ENCODE results near the gene MASP1.
"Not testable (repeated sequence)": the region's sequence is repeated elsewhere in the genome, so short reads cannot be mapped to it uniquely, and the experiment has no call there.

Gene MASP1

GRCh38 chr3:187212196-187212545 lies 79.4 kb downstream of the MASP1 start:
- Mint-ChIP-seq H3K4me1 (ENCODE audit: low read depth) (no peaks in the 10 kb centered on the region), H3K9me3 (no peaks in the 10 kb centered on the region), H3K27me3 (no peaks in the 10 kb centered on the region), H3K27ac (no peak overlapping the region), H3K4me3 (no peak overlapping the region), H3K36me3 (ENCODE audit: low read depth) (no peaks in the 10 kb centered on the region)
- intact Hi-C loops (cut with micrococcal nuclease): no loop called here

GRCh38 chr3:187211532-187212195 lies 79.9 kb downstream of the MASP1 start:
- intact Hi-C loops (cut with micrococcal nuclease): no loop called here
- no peaks in the 10 kb centered on the region for H3K27me3 Mint-ChIP-seq

GRCh38 chr3:187210545-187211327 lies 80.8 kb downstream of the MASP1 start:
- Mint-ChIP-seq H3K9me3 (no peaks in the 10 kb centered on the region), H3K4me3 (no peak overlapping the region), H3K27me3 (no peaks in the 10 kb centered on the region), H3K27ac (no peak overlapping the region), H3K4me1 (ENCODE audit: low read depth) (no peaks in the 10 kb centered on the region), H3K36me3 (ENCODE audit: low read depth) (no peaks in the 10 kb centered on the region)
- intact Hi-C loops (cut with micrococcal nuclease): no loop called here

More at GRCh38 chr3:187211532-187212195, 79.9 kb downstream of the MASP1 start:
- no peaks in the 10 kb centered on the region for H3K4me1 Mint-ChIP-seq (ENCODE audit: low read depth)
- no peak overlapping the region for H3K4me3 Mint-ChIP-seq
- no peaks in the 10 kb centered on the region for H3K36me3 Mint-ChIP-seq (ENCODE audit: low read depth)
- H3K27ac Mint-ChIP-seq: no peak overlapping the region
- H3K9me3 Mint-ChIP-seq: no peaks in the 10 kb centered on the region

- Mint-ChIP-seq H3K27me3 (peaks cover 3% of the 10 kb centered on the region), H3K27ac (no peak overlapping the region), H3K9me3 (no peaks in the 10 kb centered on the region), H3K4me1 (ENCODE audit: low read depth) (no peaks in the 10 kb centered on the region), H3K4me3 (no peak overlapping the region), H3K36me3 (ENCODE audit: low read depth) (no peaks in the 10 kb centered on the region)
- intact Hi-C loops (cut with micrococcal nuclease): no loop called here
Observed at GRCh38 chr3:187210091-187210490, 81.4 kb downstream of the MASP1 start.

GRCh38 chr3:187209491-187209890 lies 82.0 kb downstream of the MASP1 start:
- peaks cover 6% of the 10 kb centered on the region for H3K27me3 Mint-ChIP-seq
- no peaks in the 10 kb centered on the region for H3K36me3 Mint-ChIP-seq (ENCODE audit: low read depth)
- H3K4me1 Mint-ChIP-seq (ENCODE audit: low read depth): no peaks in the 10 kb centered on the region
- H3K27ac Mint-ChIP-seq: no peak overlapping the region
- H3K4me3 Mint-ChIP-seq: no peak overlapping the region
- no peaks in the 10 kb centered on the region for H3K9me3 Mint-ChIP-seq
- intact Hi-C loops (cut with micrococcal nuclease): no loop called here

- H3K9me3 Mint-ChIP-seq: no peaks in the 10 kb centered on the region
- H3K27me3 Mint-ChIP-seq: peaks cover 8% of the 10 kb centered on the region
- H3K27ac Mint-ChIP-seq: no peak overlapping the region
- no peak overlapping the region for H3K4me3 Mint-ChIP-seq
- no peaks in the 10 kb centered on the region for H3K36me3 Mint-ChIP-seq (ENCODE audit: low read depth)
- intact Hi-C loops (cut with micrococcal nuclease): no loop called here
- no peaks in the 10 kb centered on the region for H3K4me1 Mint-ChIP-seq (ENCODE audit: low read depth)
Observed at GRCh38 chr3:187208159-187208558, 83.4 kb downstream of the MASP1 start.

GRCh38 chr3:187207624-187208023 lies 83.9 kb downstream of the MASP1 start:
- no peaks in the 10 kb centered on the region for H3K9me3 Mint-ChIP-seq
- H3K27me3 Mint-ChIP-seq: peaks cover 9% of the 10 kb centered on the region
- no peaks in the 10 kb centered on the region for H3K36me3 Mint-ChIP-seq (ENCODE audit: low read depth)
- no peaks in the 10 kb centered on the region for H3K4me1 Mint-ChIP-seq (ENCODE audit: low read depth)
- no peak overlapping the region for H3K27ac Mint-ChIP-seq
- intact Hi-C loops (cut with micrococcal nuclease): no loop called here
- no peak overlapping the region for H3K4me3 Mint-ChIP-seq

- no peaks in the 10 kb centered on the region for H3K9me3 Mint-ChIP-seq
- no peak overlapping the region for H3K4me3 Mint-ChIP-seq
- no peaks in the 10 kb centered on the region for H3K36me3 Mint-ChIP-seq (ENCODE audit: low read depth)
- intact Hi-C loops (cut with micrococcal nuclease): no loop called here
- peaks cover 10% of the 10 kb centered on the region for H3K27me3 Mint-ChIP-seq
- H3K27ac Mint-ChIP-seq: no peak overlapping the region
- H3K4me1 Mint-ChIP-seq (ENCODE audit: low read depth): no peaks in the 10 kb centered on the region
Observed at GRCh38 chr3:187207062-187207461, 84.5 kb downstream of the MASP1 start.

- no peaks in the 10 kb centered on the region for H3K9me3 Mint-ChIP-seq
- intact Hi-C loops (cut with micrococcal nuclease): no loop called here
- no peaks in the 10 kb centered on the region for H3K4me1 Mint-ChIP-seq (ENCODE audit: low read depth)
- H3K4me3 Mint-ChIP-seq: no peak overlapping the region
- no peaks in the 10 kb centered on the region for H3K36me3 Mint-ChIP-seq (ENCODE audit: low read depth)
- peaks cover 14% of the 10 kb centered on the region for H3K27me3 Mint-ChIP-seq
- H3K27ac Mint-ChIP-seq: no peak overlapping the region
Observed at GRCh38 chr3:187205683-187206082, 85.9 kb downstream of the MASP1 start.

- H3K4me1 Mint-ChIP-seq (ENCODE audit: low read depth); H3K36me3 Mint-ChIP-seq (ENCODE audit: low read depth); intact Hi-C loops (cut with micrococcal nuclease); H3K9me3 Mint-ChIP-seq; H3K4me3 Mint-ChIP-seq; H3K27ac Mint-ChIP-seq: not testable (repeated sequence)
- peaks cover 30% of the 10 kb centered on the region for H3K27me3 Mint-ChIP-seq
Observed at GRCh38 chr3:187199463-187200050, 92.0 kb downstream of the MASP1 start.

- H3K9me3 Mint-ChIP-seq: no peaks in the 10 kb centered on the region
- no peaks in the 10 kb centered on the region for H3K36me3 Mint-ChIP-seq (ENCODE audit: low read depth)
- H3K27ac Mint-ChIP-seq: no peak overlapping the region
- no peak overlapping the region for H3K4me3 Mint-ChIP-seq
- intact Hi-C loops (cut with micrococcal nuclease): no loop called here
- H3K27me3 Mint-ChIP-seq: peaks cover 39% of the 10 kb centered on the region
- H3K4me1 Mint-ChIP-seq (ENCODE audit: low read depth): no peaks in the 10 kb centered on the region
Observed at GRCh38 chr3:187198490-187198889, 93.0 kb downstream of the MASP1 start.

GRCh38 chr3:187197335-187197649 lies 94.2 kb downstream of the MASP1 start, which contains the start of gene RTP1:
RTP1 (plus strand) TSS chr3:187197486; CDS start chr3:187197516, 30 bp downstream.
- H3K4me1 Mint-ChIP-seq (ENCODE audit: low read depth): no peaks in the 10 kb centered on the region
- no peaks in the 10 kb centered on the region for H3K36me3 Mint-ChIP-seq (ENCODE audit: low read depth)
- intact Hi-C loops (cut with micrococcal nuclease): no loop called here
- H3K9me3 Mint-ChIP-seq: no peaks in the 10 kb centered on the region
- no peak within 1 kb of the TSS for H3K27ac Mint-ChIP-seq
- H3K27me3 Mint-ChIP-seq: peaks cover 46% of the 10 kb centered on the region
- H3K4me3 Mint-ChIP-seq: no peak within 1 kb of the TSS

GRCh38 chr3:187196573-187197334 lies 94.8 kb downstream of the MASP1 start:
- H3K4me1 Mint-ChIP-seq (ENCODE audit: low read depth): no peaks in the 10 kb centered on the region
- H3K9me3 Mint-ChIP-seq: no peaks in the 10 kb centered on the region
- peaks cover 48% of the 10 kb centered on the region for H3K27me3 Mint-ChIP-seq
- intact Hi-C loops (cut with micrococcal nuclease): no loop called here
- H3K4me3 Mint-ChIP-seq: no peak overlapping the region
- H3K27ac Mint-ChIP-seq: no peak overlapping the region
- H3K36me3 Mint-ChIP-seq (ENCODE audit: low read depth): no peaks in the 10 kb centered on the region

- H3K27ac Mint-ChIP-seq: no peak overlapping the region
- H3K27me3 Mint-ChIP-seq: peaks cover 63% of the 10 kb centered on the region
- H3K9me3 Mint-ChIP-seq: no peaks in the 10 kb centered on the region
- H3K4me3 Mint-ChIP-seq: no peak overlapping the region
- no peaks in the 10 kb centered on the region for H3K36me3 Mint-ChIP-seq (ENCODE audit: low read depth)
- peaks cover 16% of the 10 kb centered on the region for H3K4me1 Mint-ChIP-seq (ENCODE audit: low read depth)
- intact Hi-C loops (cut with micrococcal nuclease): no loop called here
Observed at GRCh38 chr3:187193181-187193580, 98.4 kb downstream of the MASP1 start.

All from dendritic cell treated with granulocyte-macrophage colony-stimulating factor and Interleukin-4, amounts not matched to agents 40 ng/mL and 50 ng/mL, for 4 days (primary cell).